HCT116 (cell line): ENCODE measurements around the gene RTN4IP1. TPM values are rescaled to one million over a fixed set of nuclear protein-coding genes. Genes with fewer than 3 reads are reported as not detected.

Source experiments
- ATAC-seq: fragments of 200-7000 bp; cut with Tn5 transposase; 2 replicates; pipeline ENCODE4 v1.9.1; 2020; ENCODE audit warnings: mild to moderate bottlenecking, moderate library complexity
- BruUV-seq: library from RNA; stranded (reverse); fragments of 400-500 nt; replicated peaks from 2 replicates; lab custom pipeline; 2021; lab: Mats Ljungman, UMichigan
- CTCF ChIA-PET: fragments of 300-600 bp; sonication (Branson Sonifier 250); formaldehyde crosslinking; loops from one replicate; lab custom pipeline; 2021; ENCODE audit warnings: antibody characterized with exemption; lab: Charles Lee
- POLR2A ChIA-PET: fragments of 300-600, 350-600 bp; sonication (Branson Sonifier 250); formaldehyde crosslinking; loops from one replicate; lab custom pipeline; 2021; ENCODE audit warnings: antibody characterized with exemption; lab: Charles Lee
- RAD21 ChIA-PET, 2 experiments: fragments of 300-600 bp; sonication (Branson Sonifier 250); formaldehyde crosslinking; loops; one replicate each; lab custom pipeline; 2023; ENCODE audit warnings: low total read pairs in 2 of 2; ENCODE audit not compliant: uncharacterized antibody in 2 of 2, unreplicated experiment in 2 of 2, low non-redundant PET in 1 of 2; lab: Charles Lee
- DNase-seq: peaks from one replicate; pipeline ENCODE4 v3.0.0-alpha.2; 2010; ENCODE audit warnings: low read depth, low spot score
- H2AFZ ChIP-seq: fragments of 200-600 bp; shearing (Covaris generic), sonication (generic); 2 replicates; pipeline ENCODE4 v1.6.1; 2017; ENCODE audit warnings: low read depth, mixed run types, mixed read lengths, antibody characterized with exemption, low read length; ENCODE audit not compliant: poor library complexity, severe bottlenecking
- H3K27ac ChIP-seq: 2 replicates; pipeline ENCODE4 v1.5.1; 2012; ENCODE audit warnings: low read depth, low read length
- H3K27me3 ChIP-seq: fragments of 200-600 bp; sonication (generic); 2 replicates; pipeline ENCODE4 v1.6.1; 2016; ENCODE audit warnings: mixed run types, low read length, mixed read lengths; ENCODE audit not compliant: insufficient read depth
- H3K36me3 ChIP-seq, 2 experiments: fragments of 200-500 bp in 1 of 2; fragments of 200-600 bp in 1 of 2; sonication (Bioruptor generic) in 1 of 2; sonication (generic) in 1 of 2; 2 replicates each; pipeline versions ENCODE4 v1.5.1 to v1.6.1; 2014 to 2016; ENCODE audit warnings: low read length in 2 of 2, inconsistent platforms in 1 of 2, mixed read lengths in 1 of 2, mixed run types in 1 of 2; ENCODE audit not compliant: insufficient read depth in 2 of 2, control insufficient read depth in 1 of 2
- H3K4me1 ChIP-seq, 2 experiments: fragments of 200-600 bp in 1 of 2; sonication (generic) in 1 of 2; 2 replicates each; pipeline versions ENCODE4 v1.5.1 to v1.6.1; 2012 to 2017; ENCODE audit warnings: low read length in 2 of 2, inconsistent platforms in 1 of 2, mild to moderate bottlenecking in 1 of 2, mixed read lengths in 1 of 2, mixed run types in 1 of 2, moderate library complexity in 1 of 2; ENCODE audit not compliant: insufficient read depth in 2 of 2, control insufficient read depth in 1 of 2
- H3K4me2 ChIP-seq: fragments of 200-600 bp; sonication (generic); 2 replicates; pipeline ENCODE4 v1.6.1; 2017; ENCODE audit warnings: mixed run types, low read length, mixed read lengths
- H3K4me3 ChIP-seq, 2 experiments: fragments of 200-600 bp in 1 of 2; sonication (generic) in 1 of 2; replicated peaks in 1 of 2; 2 replicates each; pipeline ENCODE4 v1.5.1; 2011 to 2016; ENCODE audit warnings: low read length in 2 of 2, control low read depth in 1 of 2, low read depth in 1 of 2, mild to moderate bottlenecking in 1 of 2, mixed read lengths in 1 of 2, mixed run types in 1 of 2
- H3K79me2 ChIP-seq: fragments of 200-600 bp; sonication (generic); 2 replicates; pipeline ENCODE4 v1.6.1; 2017; ENCODE audit warnings: mild to moderate bottlenecking, mixed run types, low read length, moderate library complexity, mixed read lengths; ENCODE audit not compliant: insufficient read depth
- H3K9ac ChIP-seq: fragments of 200-600 bp; sonication (generic); 2 replicates; pipeline ENCODE4 v1.6.1; 2016; ENCODE audit warnings: low read length, mixed read lengths
- H3K9me2 ChIP-seq: fragments of 200-600 bp; sonication (generic), shearing (Covaris generic); 2 replicates; pipeline ENCODE4 v1.6.1; 2017; ENCODE audit warnings: mixed run types, mild to moderate bottlenecking, moderate library complexity; ENCODE audit not compliant: insufficient read depth
- H3K9me3 ChIP-seq, 2 experiments: fragments of 200-500 bp in 1 of 2; fragments of 200-600 bp in 1 of 2; sonication (Bioruptor generic) in 1 of 2; sonication (generic) in 1 of 2; 2 replicates each; pipeline ENCODE4 v1.6.1; 2014 to 2017; ENCODE audit warnings: low read length in 2 of 2, mixed read lengths in 2 of 2, inconsistent platforms in 1 of 2, low read depth in 1 of 2, mild to moderate bottlenecking in 1 of 2, mixed run types in 1 of 2, moderate library complexity in 1 of 2; ENCODE audit not compliant: control insufficient read depth in 1 of 2, insufficient read depth in 1 of 2
- H4K20me1 ChIP-seq: fragments of 200-600 bp; sonication (generic), shearing (Covaris generic); 2 replicates; pipeline ENCODE4 v1.6.1; 2017; ENCODE audit warnings: mixed run types, mild to moderate bottlenecking, moderate library complexity; ENCODE audit not compliant: insufficient read depth
- CTCF ChIP-seq, 3 experiments: fragments of 200-600 bp in 1 of 3; sonication (generic) in 1 of 3; IDR thresholded peaks in 2 of 3; conservative IDR thresholded peaks in 1 of 3; 2 replicates each; pipeline ENCODE4 v1.5.1; 2012 to 2017; ENCODE audit warnings: low read depth in 2 of 3, low read length in 2 of 3, antibody characterized with exemption in 1 of 3, borderline replicate concordance in 1 of 3, control low read depth in 1 of 3, mild to moderate bottlenecking in 1 of 3, mixed read lengths in 1 of 3, mixed run types in 1 of 3, moderate library complexity in 1 of 3; ENCODE audit not compliant: insufficient read depth in 1 of 3
- EZH2phosphoT487 ChIP-seq: fragments of 200-600 bp; IDR thresholded peaks from 2 replicates; pipeline ENCODE4 v1.6.1; 2018; ENCODE audit warnings: antibody characterized with exemption, borderline replicate concordance
- RAD21 ChIP-seq: IDR thresholded peaks from 2 replicates; pipeline ENCODE4 v1.6.1; 2012; ENCODE audit warnings: low read depth, mild to moderate bottlenecking
- ZBTB33 ChIP-seq: IDR thresholded peaks from 2 replicates; pipeline ENCODE4 v1.6.1; 2011; ENCODE audit warnings: mild to moderate bottlenecking, low read length, moderate library complexity; ENCODE audit not compliant: insufficient replicate concordance; ENCODE audit errors: extremely low read depth
- intact Hi-C: fragments of 100-400 bp; cut with micrococcal nuclease; formaldehyde crosslinking; loops from 2 replicates; pipeline ENCODE4 v1.10.0; 2022
- total RNA-seq: library from RNA; stranded (reverse); gene quantifications from one replicate; pipeline ENCODE4 v1.2.1, GENCODE V29; 2021; ENCODE audit not compliant: unreplicated experiment

The RTN4IP1 gene
- total RNA-seq, 1 experiment from 2014 or later, result 9.1 TPM

- Histone ChIP-seq H3K9ac (no peak overlapping the region), H3K4me2 (no peak overlapping the region), H3K36me3 (no peaks in the 10 kb centered on the region), H3K27ac (no peak overlapping the region), H3K79me2 (no peaks in the 10 kb centered on the region), H4K20me1 (no peaks in the 10 kb centered on the region), H3K27me3 (no peaks in the 10 kb centered on the region), H3K9me3 (no peaks in the 10 kb centered on the region)
- peak; percentile 83 for ATAC-seq
- TF ChIP-seq CTCF (IDR thresholded peaks at IDR 0.05 in 2 of 3, conservative IDR thresholded peaks at IDR 0.05 in 1 of 3; ENCODE audit: borderline replicate concordance in 1 of 3, insufficient read depth in 1 of 3, low read depth in 2 of 3, low read length in 2 of 3) (peak; percentile 48 to 58 (median 57); a peak in 5 of 6 replicates), RAD21 (peak; percentile 62), EZH2phosphoT487 (no peak), ZBTB33 (no peak)
- TF ChIP-seq, all 23 proteins: peak for 2
- Histone ChIP-seq H3K4me1 (no peaks in the 10 kb centered on the region), H3K4me3 (no peak overlapping the region), H2AFZ (no peak overlapping the region), H3K9me2 (no peaks in the 10 kb centered on the region)
- intact Hi-C loops, result loop anchor here (5.0 kb wide), 1 partner anchor 388 kb away; no protein-coding TSS in a partner anchor
- POLR2A ChIA-PET, result interaction anchor here (0.7 kb wide), 1 partner anchor 167 kb away, joined by 3 read pairs; no protein-coding TSS in a partner anchor
- DNase-seq, result peak; percentile 21
- CTCF ChIA-PET, result interaction anchor here (0.7 to 1.5 kb wide), 7 partner anchors 8 to 388 kb away, joined by 3 to 22 read pairs (median 3); no protein-coding TSS in a partner anchor
- RAD21 ChIA-PET, result interaction anchor here in 1 of 2 experiments (1.3 kb wide), 1 partner anchor 370 kb away, joined by 6 read pairs; no protein-coding TSS in a partner anchor
- no TSS peak for BruUV-seq
These were observed 19.6 kb downstream of the RTN4IP1 start for GRCh38 chr6:106609699-106610098.
